SK-N-SH (cell line): ENCODE data around the gene FOXP1. TPM values are rescaled to one million over a fixed set of nuclear protein-coding genes. Genes with fewer than 3 reads are reported as not detected.

Experiments
- CTCF ChIA-PET: fragments of 300-600, 350-600 bp; formaldehyde crosslinking; extraction: SDS; loops from one replicate; lab custom pipeline; 2021; lab: Yijun Ruan, JAX
- POLR2A ChIA-PET: fragments of 350-600 bp; sonication (Branson Sonifier 250); formaldehyde crosslinking; extraction: SDS; loops from one replicate; lab custom pipeline; 2020; ENCODE audit warnings: antibody characterized with exemption, inconsistent platforms; lab: Yijun Ruan, JAX
- DNase-seq: peaks from one replicate; pipeline ENCODE4 v3.0.0; 2012
- H2AFZ ChIP-seq: fragments of 200-600 bp; sonication (generic); 2 replicates; pipeline ENCODE4 v1.8.1; 2016; ENCODE audit warnings: antibody characterized with exemption, mild to moderate bottlenecking, low read depth
- H3F3A ChIP-seq: fragments of 200-600 bp; sonication (generic); replicated peaks from 2 replicates; pipeline ENCODE3; 2016; ENCODE audit warnings: antibody characterized with exemption, mild to moderate bottlenecking; ENCODE audit not compliant: insufficient read depth
- H3K27ac ChIP-seq, 2 experiments: fragments of 200-500 bp in 1 of 2; fragments of 200-600 bp in 1 of 2; sonication (Bioruptor generic) in 1 of 2; sonication (generic), shearing (Covaris generic) in 1 of 2; 2 replicates each; pipeline versions ENCODE4 v1.5.1 to v1.6.1; 2014 to 2016; ENCODE audit warnings: low read depth in 2 of 2, inconsistent platforms in 1 of 2, low read length in 1 of 2, mild to moderate bottlenecking in 1 of 2, mixed read lengths in 1 of 2
- H3K27me3 ChIP-seq: fragments of 200-600 bp; sonication (generic), shearing (Covaris generic); 2 replicates; pipeline ENCODE4 v1.6.1; 2016; ENCODE audit warnings: mixed run types; ENCODE audit not compliant: insufficient read depth
- H3K36me3 ChIP-seq, 2 experiments: fragments of 200-500 bp in 1 of 2; fragments of 200-600 bp in 1 of 2; sonication (Bioruptor generic) in 1 of 2; sonication (generic) in 1 of 2; replicated peaks in 1 of 2; 2 replicates each; pipeline versions ENCODE3 to v1.5.1; 2014 to 2016; ENCODE audit warnings: low read length in 1 of 2, mild to moderate bottlenecking in 1 of 2; ENCODE audit not compliant: insufficient read depth in 2 of 2, control insufficient read depth in 1 of 2
- H3K4me1 ChIP-seq, 2 experiments: fragments of 200-500 bp in 1 of 2; fragments of 200-600 bp in 1 of 2; sonication (Bioruptor generic) in 1 of 2; sonication (generic), shearing (Covaris generic) in 1 of 2; 2 replicates each; pipeline versions ENCODE4 v1.5.1 to v1.6.1; 2014 to 2016; ENCODE audit warnings: low read depth in 1 of 2, low read length in 1 of 2, mixed run types in 1 of 2; ENCODE audit not compliant: insufficient read depth in 2 of 2, control insufficient read depth in 1 of 2
- H3K4me2 ChIP-seq: fragments of 200-600 bp; sonication (generic), shearing (Covaris generic); 2 replicates; pipeline ENCODE4 v1.6.1; 2017; ENCODE audit warnings: mixed run types
- H3K4me3 ChIP-seq, 2 experiments: fragments of 200-500 bp in 1 of 2; fragments of 200-600 bp in 1 of 2; sonication (Bioruptor generic) in 1 of 2; sonication (generic), shearing (Covaris generic) in 1 of 2; 2 replicates each; pipeline versions ENCODE4 v1.5.1 to v1.8.1; 2014 to 2016; ENCODE audit warnings: low read depth in 2 of 2, inconsistent platforms in 1 of 2, low read length in 1 of 2, mild to moderate bottlenecking in 1 of 2, mixed read lengths in 1 of 2, moderate library complexity in 1 of 2
- H3K79me2 ChIP-seq: fragments of 200-600 bp; sonication (generic); 2 replicates; pipeline ENCODE4 v1.8.1; 2017; ENCODE audit warnings: mild to moderate bottlenecking; ENCODE audit not compliant: insufficient read depth
- H3K9ac ChIP-seq: fragments of 200-600 bp; sonication (generic); 2 replicates; pipeline ENCODE4 v1.6.1; 2017; ENCODE audit warnings: mixed run types
- H3K9me2 ChIP-seq: fragments of 200-600 bp; sonication (generic); 2 replicates; pipeline ENCODE4 v1.6.1; 2017; ENCODE audit warnings: mixed run types
- H3K9me3 ChIP-seq: fragments of 200-600 bp; sonication (generic); 2 replicates; pipeline ENCODE4 v1.6.1; 2017; ENCODE audit warnings: mixed run types, mild to moderate bottlenecking, moderate library complexity
- H4K20me1 ChIP-seq: fragments of 200-600 bp; sonication (generic); 2 replicates; pipeline ENCODE4 v1.6.1; 2017; ENCODE audit warnings: mild to moderate bottlenecking, mixed run types; ENCODE audit not compliant: insufficient read depth
- CHD2 ChIP-seq: fragments of 150-350 bp; IDR thresholded peaks from 2 replicates; pipeline ENCODE4 v1.6.1; 2018; ENCODE audit warnings: low read length; ENCODE audit not compliant: partially characterized antibody
- ELF1 ChIP-seq: IDR thresholded peaks from 2 replicates; pipeline ENCODE4 v1.4.0; 2012
- FOXJ3 ChIP-seq: sonication (generic); formaldehyde crosslinking; IDR thresholded peaks from 2 replicates; pipeline ENCODE4 v1.5.1; 2020; ENCODE audit warnings: mild to moderate bottlenecking, missing genetic modification reagents
- FOXM1 ChIP-seq: IDR thresholded peaks from 2 replicates; pipeline ENCODE4 v1.4.0; 2012; ENCODE audit warnings: low read depth, mild to moderate bottlenecking
- GABPA ChIP-seq: IDR thresholded peaks from 2 replicates; pipeline ENCODE4 v1.4.0; 2012; ENCODE audit warnings: low read depth, mild to moderate bottlenecking
- JUND ChIP-seq: IDR thresholded peaks from 2 replicates; pipeline ENCODE4 v1.4.0; 2012
- MXI1 ChIP-seq: IDR thresholded peaks from 2 replicates; pipeline ENCODE4 v1.6.1; 2012; ENCODE audit warnings: mild to moderate bottlenecking, low read depth, low read length, improper control_type of control experiment
- POLR2AphosphoS5 ChIP-seq: IDR thresholded peaks from 2 replicates; pipeline ENCODE4 v1.6.1; 2012; ENCODE audit warnings: low read depth, low read length
- RAD21 ChIP-seq: IDR thresholded peaks from 2 replicates; pipeline ENCODE4 v1.6.1; 2012; ENCODE audit warnings: mild to moderate bottlenecking, low read length
- RCOR1 ChIP-seq: fragments of 150-350 bp; IDR thresholded peaks from 2 replicates; pipeline ENCODE4 v1.6.1; 2017; ENCODE audit warnings: antibody characterized with exemption, low read length
- RXRA ChIP-seq: IDR thresholded peaks from 2 replicates; pipeline ENCODE4 v1.4.0; 2012; ENCODE audit warnings: low read depth, mild to moderate bottlenecking, borderline replicate concordance
- SIN3A ChIP-seq: IDR thresholded peaks from 2 replicates; pipeline ENCODE4 v1.6.1; 2012; ENCODE audit warnings: low read depth, mild to moderate bottlenecking, low read length, moderate library complexity, borderline replicate concordance
- TAF1 ChIP-seq: IDR thresholded peaks from 2 replicates; pipeline ENCODE4 v1.6.1; 2012; ENCODE audit warnings: low read depth, mild to moderate bottlenecking, low read length, moderate library complexity, borderline replicate concordance
- TEAD4 ChIP-seq: IDR thresholded peaks from 2 replicates; pipeline ENCODE4 v1.4.0; 2012; ENCODE audit warnings: mild to moderate bottlenecking, borderline replicate concordance; ENCODE audit not compliant: insufficient read depth
- YY1 ChIP-seq: IDR thresholded peaks from 2 replicates; pipeline ENCODE4 v1.4.0; 2012; ENCODE audit warnings: low read depth, mild to moderate bottlenecking
- WGBS: methylation state at CpG from one replicate; pipeline ENCODE4 v1.1.6; 2017; ENCODE audit warnings: low lambda C conversion rate; 5-methylcytosine and 5-hydroxymethylcytosine counted together
- polyA plus RNA-seq, 3 experiments: library from polyadenylated mRNA; depleted of rRNA; stranded (reverse); fragments of >200 nt; gene quantifications; 2 replicates each; pipeline ENCODE4 v1.2.3, GENCODE V29; 2012
- TF ChIP-seq, protein P1 (sequence below): IDR thresholded peaks from 2 replicates; pipeline ENCODE4 v1.4.0; 2012; ENCODE audit warnings: low read depth, borderline replicate concordance
- TF ChIP-seq, protein P2 (sequence below): IDR thresholded peaks from 2 replicates; pipeline ENCODE4 v1.4.0; 2012; ENCODE audit warnings: low read depth, borderline replicate concordance
- TF ChIP-seq, protein P3 (sequence below): IDR thresholded peaks from 2 replicates; pipeline ENCODE4 v1.6.1; 2012; ENCODE audit warnings: mild to moderate bottlenecking, low read depth, low read length, moderate library complexity
- TF ChIP-seq, protein P4 (sequence below): fragments of 150-350 bp; IDR thresholded peaks from 2 replicates; pipeline ENCODE4 v1.6.1; 2017; ENCODE audit warnings: antibody characterized with exemption, low read length, low read depth, borderline replicate concordance
- TF ChIP-seq, protein P5 (sequence below): IDR thresholded peaks from 2 replicates; pipeline ENCODE4 v1.4.0; 2012; ENCODE audit warnings: low read depth
- TF ChIP-seq, protein P6 (sequence below): IDR thresholded peaks from 2 replicates; pipeline ENCODE4; 2012

The FOXP1 gene
- polyA plus RNA-seq, 1 of the 3 experiments (the other 2 are of a cell fraction) = 8.8 TPM

DNA sequence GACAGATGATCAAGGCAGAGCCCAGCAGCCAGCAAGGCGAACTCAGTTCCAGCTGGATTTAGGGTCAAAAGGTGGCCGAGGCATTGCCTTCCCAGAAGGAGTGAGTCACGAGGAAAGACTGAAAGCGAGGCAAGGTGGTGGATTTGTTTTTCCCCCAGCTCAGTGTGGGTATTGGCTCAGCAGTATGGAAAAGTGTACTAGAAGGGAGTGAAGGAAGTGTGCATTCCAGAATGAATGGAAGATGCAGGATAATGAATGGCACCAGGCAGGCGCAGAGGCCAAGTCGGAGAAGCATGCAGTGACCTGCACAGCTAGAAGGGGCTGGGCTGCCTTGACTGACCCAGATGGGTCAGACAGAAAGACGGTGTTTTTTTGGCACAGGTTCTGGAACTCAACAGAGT, 46.3 kb downstream of the FOXP1 start (continued):
- TF ChIP-seq, protein P1, sequence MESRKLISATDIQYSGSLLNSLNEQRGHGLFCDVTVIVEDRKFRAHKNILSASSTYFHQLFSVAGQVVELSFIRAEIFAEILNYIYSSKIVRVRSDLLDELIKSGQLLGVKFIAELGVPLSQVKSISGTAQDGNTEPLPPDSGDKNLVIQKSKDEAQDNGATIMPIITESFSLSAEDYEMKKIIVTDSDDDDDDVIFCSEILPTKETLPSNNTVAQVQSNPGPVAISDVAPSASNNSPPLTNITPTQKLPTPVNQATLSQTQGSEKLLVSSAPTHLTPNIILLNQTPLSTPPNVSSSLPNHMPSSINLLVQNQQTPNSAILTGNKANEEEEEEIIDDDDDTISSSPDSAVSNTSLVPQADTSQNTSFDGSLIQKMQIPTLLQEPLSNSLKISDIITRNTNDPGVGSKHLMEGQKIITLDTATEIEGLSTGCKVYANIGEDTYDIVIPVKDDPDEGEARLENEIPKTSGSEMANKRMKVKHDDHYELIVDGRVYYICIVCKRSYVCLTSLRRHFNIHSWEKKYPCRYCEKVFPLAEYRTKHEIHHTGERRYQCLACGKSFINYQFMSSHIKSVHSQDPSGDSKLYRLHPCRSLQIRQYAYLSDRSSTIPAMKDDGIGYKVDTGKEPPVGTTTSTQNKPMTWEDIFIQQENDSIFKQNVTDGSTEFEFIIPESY = peak; percentile 14
- TF ChIP-seq, protein P2, sequence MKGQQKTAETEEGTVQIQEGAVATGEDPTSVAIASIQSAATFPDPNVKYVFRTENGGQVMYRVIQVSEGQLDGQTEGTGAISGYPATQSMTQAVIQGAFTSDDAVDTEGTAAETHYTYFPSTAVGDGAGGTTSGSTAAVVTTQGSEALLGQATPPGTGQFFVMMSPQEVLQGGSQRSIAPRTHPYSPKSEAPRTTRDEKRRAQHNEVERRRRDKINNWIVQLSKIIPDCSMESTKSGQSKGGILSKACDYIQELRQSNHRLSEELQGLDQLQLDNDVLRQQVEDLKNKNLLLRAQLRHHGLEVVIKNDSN = no peak
- TF ChIP-seq MXI1 = no peak

DNA sequence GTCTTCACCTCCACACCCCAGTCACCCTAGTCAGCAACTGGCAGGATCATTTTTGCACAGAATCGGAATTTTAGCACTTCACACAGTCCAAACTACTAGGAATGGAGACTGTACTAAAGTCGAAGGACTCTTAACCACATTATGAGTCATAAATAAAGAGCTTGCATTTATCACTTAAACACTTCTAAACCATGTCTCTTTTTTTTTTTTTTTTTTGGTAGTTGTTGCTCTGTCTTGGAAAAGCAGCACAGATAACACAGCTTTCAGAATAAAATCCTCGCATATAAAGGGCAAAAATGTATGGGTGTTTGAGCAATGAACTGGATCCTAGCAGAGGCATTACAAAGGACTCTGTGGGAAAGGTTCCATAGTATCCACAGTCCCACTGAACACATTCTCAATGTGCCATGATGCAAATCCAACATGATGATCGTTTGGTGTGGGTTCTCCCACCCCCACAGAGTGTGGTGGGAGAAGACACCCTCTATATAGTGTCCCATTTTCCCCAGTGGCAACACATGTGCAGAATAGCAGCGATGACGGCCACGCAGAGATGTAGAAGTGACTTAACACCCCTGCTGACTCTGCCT, 47.1 kb downstream of the FOXP1 start:
- Histone ChIP-seq H3K4me2 (peak overlapping the region; percentile 83), H3F3A (peaks cover 60% of the 10 kb centered on the region), H4K20me1 (no peaks in the 10 kb centered on the region), H3K9me3 (no peaks in the 10 kb centered on the region), H3K36me3 (peaks cover 0 to 8% of the 10 kb centered on the region in 2 experiments), H3K4me1 (peaks cover 12 to 39% of the 10 kb centered on the region in 2 experiments), H3K4me3 (peak overlapping the region in 1 of 2 experiments; percentile 41; a peak in 2 of 4 replicates), H3K27me3 (no peaks in the 10 kb centered on the region), H3K27ac (peak overlapping the region; percentile 89 to 96), H3K9ac (peak overlapping the region; percentile 62), H2AFZ (no peak overlapping the region), H3K79me2 (peaks cover 87% of the 10 kb centered on the region), H3K9me2 (no peaks in the 10 kb centered on the region)
- WGBS = 48% methylated on average over 7 of the region's 7 CpGs
- no peak for DNase-seq
- POLR2A ChIA-PET = no interaction called here
- CTCF ChIA-PET = no interaction called here
- TF ChIP-seq TAF1 (0 out of 2 replicates have a peak, but pooled peaks have one; percentile 13), JUND (peak; percentile 88), TEAD4 (peak; percentile 44; the same call in 1 of the 2 replicates), YY1 (no peak), RCOR1 (no peak), POLR2AphosphoS5 (0 out of 2 replicates have a peak, but pooled peaks have one; percentile 24), GABPA (no peak), ELF1 (no peak), RXRA (peak; percentile 60; the same call in 1 of the 2 replicates), SIN3A (no peak), FOXJ3 (CRISPR knock-in tag) (no peak), RAD21 (no peak), FOXM1 (no peak), CHD2 (no peak)
- TF ChIP-seq, protein P3, sequence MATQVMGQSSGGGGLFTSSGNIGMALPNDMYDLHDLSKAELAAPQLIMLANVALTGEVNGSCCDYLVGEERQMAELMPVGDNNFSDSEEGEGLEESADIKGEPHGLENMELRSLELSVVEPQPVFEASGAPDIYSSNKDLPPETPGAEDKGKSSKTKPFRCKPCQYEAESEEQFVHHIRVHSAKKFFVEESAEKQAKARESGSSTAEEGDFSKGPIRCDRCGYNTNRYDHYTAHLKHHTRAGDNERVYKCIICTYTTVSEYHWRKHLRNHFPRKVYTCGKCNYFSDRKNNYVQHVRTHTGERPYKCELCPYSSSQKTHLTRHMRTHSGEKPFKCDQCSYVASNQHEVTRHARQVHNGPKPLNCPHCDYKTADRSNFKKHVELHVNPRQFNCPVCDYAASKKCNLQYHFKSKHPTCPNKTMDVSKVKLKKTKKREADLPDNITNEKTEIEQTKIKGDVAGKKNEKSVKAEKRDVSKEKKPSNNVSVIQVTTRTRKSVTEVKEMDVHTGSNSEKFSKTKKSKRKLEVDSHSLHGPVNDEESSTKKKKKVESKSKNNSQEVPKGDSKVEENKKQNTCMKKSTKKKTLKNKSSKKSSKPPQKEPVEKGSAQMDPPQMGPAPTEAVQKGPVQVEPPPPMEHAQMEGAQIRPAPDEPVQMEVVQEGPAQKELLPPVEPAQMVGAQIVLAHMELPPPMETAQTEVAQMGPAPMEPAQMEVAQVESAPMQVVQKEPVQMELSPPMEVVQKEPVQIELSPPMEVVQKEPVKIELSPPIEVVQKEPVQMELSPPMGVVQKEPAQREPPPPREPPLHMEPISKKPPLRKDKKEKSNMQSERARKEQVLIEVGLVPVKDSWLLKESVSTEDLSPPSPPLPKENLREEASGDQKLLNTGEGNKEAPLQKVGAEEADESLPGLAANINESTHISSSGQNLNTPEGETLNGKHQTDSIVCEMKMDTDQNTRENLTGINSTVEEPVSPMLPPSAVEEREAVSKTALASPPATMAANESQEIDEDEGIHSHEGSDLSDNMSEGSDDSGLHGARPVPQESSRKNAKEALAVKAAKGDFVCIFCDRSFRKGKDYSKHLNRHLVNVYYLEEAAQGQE = no peak
- TF ChIP-seq, protein P4, sequence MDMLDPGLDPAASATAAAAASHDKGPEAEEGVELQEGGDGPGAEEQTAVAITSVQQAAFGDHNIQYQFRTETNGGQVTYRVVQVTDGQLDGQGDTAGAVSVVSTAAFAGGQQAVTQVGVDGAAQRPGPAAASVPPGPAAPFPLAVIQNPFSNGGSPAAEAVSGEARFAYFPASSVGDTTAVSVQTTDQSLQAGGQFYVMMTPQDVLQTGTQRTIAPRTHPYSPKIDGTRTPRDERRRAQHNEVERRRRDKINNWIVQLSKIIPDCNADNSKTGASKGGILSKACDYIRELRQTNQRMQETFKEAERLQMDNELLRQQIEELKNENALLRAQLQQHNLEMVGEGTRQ = no peak
- TF ChIP-seq, protein P5, sequence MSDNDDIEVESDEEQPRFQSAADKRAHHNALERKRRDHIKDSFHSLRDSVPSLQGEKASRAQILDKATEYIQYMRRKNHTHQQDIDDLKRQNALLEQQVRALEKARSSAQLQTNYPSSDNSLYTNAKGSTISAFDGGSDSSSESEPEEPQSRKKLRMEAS = peak; percentile 48
- TF ChIP-seq, protein P6, sequence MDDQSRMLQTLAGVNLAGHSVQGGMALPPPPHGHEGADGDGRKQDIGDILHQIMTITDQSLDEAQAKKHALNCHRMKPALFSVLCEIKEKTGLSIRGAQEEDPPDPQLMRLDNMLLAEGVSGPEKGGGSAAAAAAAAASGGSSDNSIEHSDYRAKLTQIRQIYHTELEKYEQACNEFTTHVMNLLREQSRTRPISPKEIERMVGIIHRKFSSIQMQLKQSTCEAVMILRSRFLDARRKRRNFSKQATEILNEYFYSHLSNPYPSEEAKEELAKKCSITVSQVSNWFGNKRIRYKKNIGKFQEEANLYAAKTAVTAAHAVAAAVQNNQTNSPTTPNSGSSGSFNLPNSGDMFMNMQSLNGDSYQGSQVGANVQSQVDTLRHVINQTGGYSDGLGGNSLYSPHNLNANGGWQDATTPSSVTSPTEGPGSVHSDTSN = peak; percentile 82
- TF ChIP-seq, protein P2 = no peak
